HEK293 (cell line): ENCODE data around the gene KAT14.

Experiments
- CTCF ChIA-PET: fragments of 350-600 bp; formaldehyde crosslinking; extraction: SDS; loops from one replicate; lab custom pipeline; 2021; ENCODE audit warnings: antibody characterized with exemption; lab: Yijun Ruan, JAX
- POLR2A ChIA-PET: fragments of 300-600 bp; formaldehyde crosslinking; extraction: SDS; loops from one replicate; lab custom pipeline; 2020; ENCODE audit warnings: antibody characterized with exemption, inconsistent platforms; lab: Yijun Ruan, JAX
- H3K27ac ChIP-seq: fragments of 200-500 bp; sonication (Bioruptor generic); 2 replicates; pipeline ENCODE4 v1.5.1; 2014; ENCODE audit warnings: low read depth, low read length, control low read depth, inconsistent platforms; ENCODE audit errors: extremely low read depth
- H3K36me3 ChIP-seq, 2 experiments: fragments of 200-500 bp in 1 of 2; sonication (Bioruptor generic) in 1 of 2; 1 replicate in 1 of 2; 2 replicates in 1 of 2; pipeline ENCODE4 v1.5.1; 2014 to 2017; ENCODE audit warnings: inconsistent platforms in 2 of 2, low read length in 2 of 2; ENCODE audit not compliant: control insufficient read depth in 2 of 2, insufficient read depth in 1 of 2
- H3K4me1 ChIP-seq: fragments of 200-500 bp; sonication (Bioruptor generic); 2 replicates; pipeline ENCODE4 v1.5.1; 2014; ENCODE audit warnings: mild to moderate bottlenecking, low read length, inconsistent platforms; ENCODE audit not compliant: control insufficient read depth, insufficient read depth
- H3K4me3 ChIP-seq: 2 replicates; pipeline ENCODE4 v1.5.1; 2011; ENCODE audit warnings: low read depth, mild to moderate bottlenecking, control low read depth, low read length, moderate library complexity
- H3K9me3 ChIP-seq: fragments of 200-500 bp; sonication (Bioruptor generic); 2 replicates; pipeline ENCODE4 v1.5.1; 2014; ENCODE audit warnings: low read depth, low read length, inconsistent platforms; ENCODE audit not compliant: control insufficient read depth, insufficient read depth
- KLF8 ChIP-seq: fragments of 450-650 bp; formaldehyde crosslinking; IDR thresholded peaks from 2 replicates; pipeline ENCODE4 v1.5.1; 2016; ENCODE audit warnings: missing biosample characterization, missing genetic modification characterization
- MZF1 ChIP-seq: fragments of 450-650 bp; formaldehyde crosslinking; IDR thresholded peaks from 2 replicates; pipeline ENCODE4 v1.5.1; 2017; ENCODE audit warnings: missing biosample characterization, missing genetic modification characterization, borderline replicate concordance
- SCRT1 ChIP-seq: fragments of 450-650 bp; formaldehyde crosslinking; IDR thresholded peaks from 2 replicates; pipeline ENCODE4 v1.5.1; 2016; ENCODE audit warnings: missing biosample characterization, missing genetic modification characterization, borderline replicate concordance
- SETDB1 ChIP-seq: IDR thresholded peaks from one replicate; pipeline ENCODE4 v1.6.1; 2017; ENCODE audit warnings: mild to moderate bottlenecking, low read length, moderate library complexity, mixed read lengths; ENCODE audit not compliant: insufficient read length
- WT1 ChIP-seq: fragments of 450-650 bp; formaldehyde crosslinking; IDR thresholded peaks from 2 replicates; pipeline ENCODE4 v1.5.1; 2016; ENCODE audit warnings: missing biosample characterization, missing genetic modification characterization
- ZEB2 ChIP-seq: fragments of 450-650 bp; formaldehyde crosslinking; IDR thresholded peaks from 2 replicates; pipeline ENCODE4 v1.5.1; 2016; ENCODE audit warnings: missing biosample characterization, missing genetic modification characterization
- ZNF157 ChIP-seq: fragments of 450-650 bp; formaldehyde crosslinking; IDR thresholded peaks from 2 replicates; pipeline ENCODE4 v1.5.1; 2016; ENCODE audit warnings: missing biosample characterization, missing genetic modification characterization
- ZNF2 ChIP-seq: fragments of 450-650 bp; formaldehyde crosslinking; IDR thresholded peaks from 2 replicates; pipeline ENCODE4 v1.5.1; 2016; ENCODE audit warnings: missing biosample characterization, missing genetic modification characterization
- ZNF248 ChIP-seq: fragments of 450-650 bp; formaldehyde crosslinking; IDR thresholded peaks from 2 replicates; pipeline ENCODE4 v1.5.1; 2017; ENCODE audit warnings: missing biosample characterization, missing genetic modification characterization
- ZNF280C ChIP-seq: fragments of 450-650 bp; formaldehyde crosslinking; IDR thresholded peaks from 2 replicates; pipeline ENCODE4 v1.5.1; 2016; ENCODE audit warnings: missing biosample characterization, missing genetic modification characterization
- ZNF350 ChIP-seq: fragments of 450-650 bp; formaldehyde crosslinking; IDR thresholded peaks from 2 replicates; pipeline ENCODE4 v1.5.0; 2017; ENCODE audit warnings: missing biosample characterization, mild to moderate bottlenecking, missing genetic modification characterization
- ZNF391 ChIP-seq: fragments of 450-650 bp; formaldehyde crosslinking; IDR thresholded peaks from 2 replicates; pipeline ENCODE4 v1.5.1; 2016; ENCODE audit warnings: low read depth, missing biosample characterization, missing genetic modification characterization, borderline replicate concordance
- ZNF404 ChIP-seq: fragments of 450-650 bp; formaldehyde crosslinking; IDR thresholded peaks from 2 replicates; pipeline ENCODE4 v1.5.1; 2017; ENCODE audit warnings: missing biosample characterization, missing genetic modification characterization
- ZNF416 ChIP-seq: fragments of 450-650 bp; formaldehyde crosslinking; IDR thresholded peaks from 2 replicates; pipeline ENCODE4 v1.5.1; 2016; ENCODE audit warnings: missing biosample characterization, missing genetic modification characterization
- ZNF423 ChIP-seq: fragments of 450-650 bp; formaldehyde crosslinking; IDR thresholded peaks from 2 replicates; pipeline ENCODE4 v1.5.1; 2016; ENCODE audit warnings: missing biosample characterization, missing genetic modification characterization
- ZNF704 ChIP-seq: fragments of 450-650 bp; formaldehyde crosslinking; IDR thresholded peaks from 2 replicates; pipeline ENCODE4 v1.5.1; 2016; ENCODE audit warnings: missing biosample characterization, missing genetic modification characterization
- ZNF777 ChIP-seq: fragments of 450-650 bp; formaldehyde crosslinking; IDR thresholded peaks from 2 replicates; pipeline ENCODE4 v1.5.1; 2017; ENCODE audit warnings: missing biosample characterization, missing genetic modification characterization, borderline replicate concordance
- TF ChIP-seq, protein P1 (sequence below): fragments of 450-650 bp; formaldehyde crosslinking; IDR thresholded peaks from 2 replicates; pipeline ENCODE4 v1.5.1; 2016; ENCODE audit warnings: missing biosample characterization, missing genetic modification characterization
- TF ChIP-seq, protein P2 (sequence below): fragments of 450-650 bp; formaldehyde crosslinking; IDR thresholded peaks from 2 replicates; pipeline ENCODE4 v1.5.1; 2016; ENCODE audit warnings: missing biosample characterization, missing genetic modification characterization

Gene KAT14

DNA sequence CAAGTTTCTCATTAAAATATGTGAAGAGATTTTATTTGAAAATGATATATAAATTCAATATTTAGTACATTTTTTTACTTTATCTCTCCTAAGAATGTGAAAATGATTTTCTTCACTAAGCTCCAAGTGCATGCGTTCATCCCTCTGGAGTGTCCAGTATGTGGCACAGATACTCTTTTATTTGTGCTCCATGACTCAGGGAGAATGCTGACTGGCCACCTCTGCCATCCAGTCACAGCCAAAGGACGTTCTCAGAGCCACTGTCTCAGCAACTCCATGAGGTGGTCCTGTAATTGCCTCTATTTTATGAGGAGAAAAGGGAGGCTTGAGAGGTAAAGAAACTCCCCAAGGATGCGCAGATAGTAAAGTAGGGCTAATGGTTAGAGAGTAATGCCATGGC is 58.3 kb downstream of the KAT14 start:
- Histone ChIP-seq H3K36me3 (peaks cover 0 to 4% of the 10 kb centered on the region in 2 experiments; a peak in 1 of 3 replicates), H3K9me3 (no peaks in the 10 kb centered on the region), H3K4me1 (no peaks in the 10 kb centered on the region), H3K27ac (no peak overlapping the region), H3K4me3 (no peak overlapping the region)
- ChIA-PET POLR2A (no interaction called here), CTCF (no interaction called here)
- TF ChIP-seq ZNF777 (tag by site-specific recombination) (no peak), ZNF350 (no peak), MZF1 (no peak), KLF8 (tag by site-specific recombination) (no peak), ZNF416 (no peak), ZNF157 (no peak), WT1 (no peak), ZNF391 (no peak), ZNF704 (no peak), SCRT1 (tag by site-specific recombination) (no peak), SETDB1 (no peak)
- TF ChIP-seq, protein P1, sequence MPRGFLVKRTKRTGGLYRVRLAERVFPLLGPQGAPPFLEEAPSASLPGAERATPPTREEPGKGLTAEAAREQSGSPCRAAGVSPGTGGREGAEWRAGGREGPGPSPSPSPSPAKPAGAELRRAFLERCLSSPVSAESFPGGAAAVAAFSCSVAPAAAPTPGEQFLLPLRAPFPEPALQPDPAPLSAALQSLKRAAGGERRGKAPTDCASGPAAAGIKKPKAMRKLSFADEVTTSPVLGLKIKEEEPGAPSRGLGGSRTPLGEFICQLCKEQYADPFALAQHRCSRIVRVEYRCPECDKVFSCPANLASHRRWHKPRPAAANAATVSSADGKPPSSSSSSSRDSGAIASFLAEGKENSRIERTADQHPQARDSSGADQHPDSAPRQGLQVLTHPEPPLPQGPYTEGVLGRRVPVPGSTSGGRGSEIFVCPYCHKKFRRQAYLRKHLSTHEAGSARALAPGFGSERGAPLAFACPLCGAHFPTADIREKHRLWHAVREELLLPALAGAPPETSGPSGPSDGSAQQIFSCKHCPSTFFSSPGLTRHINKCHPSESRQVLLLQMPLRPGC (tag by site-specific recombination) = no peak
- TF ChIP-seq, protein P2, sequence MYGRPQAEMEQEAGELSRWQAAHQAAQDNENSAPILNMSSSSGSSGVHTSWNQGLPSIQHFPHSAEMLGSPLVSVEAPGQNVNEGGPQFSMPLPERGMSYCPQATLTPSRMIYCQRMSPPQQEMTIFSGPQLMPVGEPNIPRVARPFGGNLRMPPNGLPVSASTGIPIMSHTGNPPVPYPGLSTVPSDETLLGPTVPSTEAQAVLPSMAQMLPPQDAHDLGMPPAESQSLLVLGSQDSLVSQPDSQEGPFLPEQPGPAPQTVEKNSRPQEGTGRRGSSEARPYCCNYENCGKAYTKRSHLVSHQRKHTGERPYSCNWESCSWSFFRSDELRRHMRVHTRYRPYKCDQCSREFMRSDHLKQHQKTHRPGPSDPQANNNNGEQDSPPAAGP (tag by site-specific recombination) = no peak
- TF ChIP-seq, all 188 proteins: peak for 0

DNA sequence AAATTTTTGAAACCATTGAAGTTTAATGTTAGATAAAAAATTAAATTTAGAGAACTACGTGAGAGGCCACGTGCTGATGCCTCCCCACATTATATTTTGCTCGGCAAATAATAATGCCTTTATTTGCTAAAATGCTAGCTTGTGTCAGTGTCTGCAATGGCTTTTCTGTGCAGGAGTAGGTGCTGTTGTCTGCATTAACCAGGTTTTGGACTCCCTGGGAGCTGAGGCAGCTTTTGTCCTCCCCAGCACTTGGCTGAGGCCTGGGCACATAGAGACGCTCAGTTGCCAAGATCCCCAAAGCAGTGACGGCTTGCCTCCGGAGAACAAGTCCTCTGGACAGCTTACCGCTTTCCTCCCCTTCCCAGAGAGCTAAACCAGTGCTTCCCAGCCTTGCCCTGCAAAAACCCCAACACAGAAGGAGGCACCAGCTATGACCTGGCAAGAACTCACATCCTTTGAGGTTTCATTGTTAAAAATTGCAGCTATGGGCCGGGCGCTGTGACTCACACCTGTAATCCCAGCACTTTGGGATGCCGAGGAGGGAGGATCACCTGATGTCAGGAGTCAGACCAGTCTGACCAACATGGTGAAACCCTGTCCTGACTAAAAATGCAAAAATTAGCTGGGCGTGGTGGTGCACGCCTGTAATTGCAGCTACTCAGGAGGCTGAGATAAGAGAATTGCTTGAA is 59.9 kb downstream of the KAT14 start:
- POLR2A ChIA-PET = no interaction called here

More for the DNA sequence above, 59.9 kb downstream of the KAT14 start:
- Histone ChIP-seq H3K4me1 (no peaks in the 10 kb centered on the region), H3K4me3 (no peak overlapping the region), H3K36me3 (no peaks in the 10 kb centered on the region), H3K9me3 (no peaks in the 10 kb centered on the region), H3K27ac (no peak overlapping the region)
- no peak for TF ChIP-seq ZNF2 (tag by site-specific recombination)
- no peak for TF ChIP-seq ZNF248 (tag by site-specific recombination)
- TF ChIP-seq ZNF423 (tag by site-specific recombination) = no peak
- no peak for TF ChIP-seq ZEB2 (tag by site-specific recombination)
- TF ChIP-seq ZNF404 (tag by site-specific recombination) = no peak
- TF ChIP-seq ZNF280C = no peak
- CTCF ChIA-PET = interaction anchor here (0.7 to 1.0 kb wide), 2 partner anchors 35 to 79 kb away, joined by 3 read pairs; no protein-coding TSS in a partner anchor
